GM20000 (cell line): ENCODE results near the gene PLA2G15.

ENCODE experiments used
- DNase-seq: peaks from one replicate; pipeline ENCODE4 v3.0.0; 2012; ENCODE audit warnings: low spot score
- CTCF ChIP-seq: IDR thresholded peaks from 2 replicates; pipeline ENCODE4 v1.5.1; 2012; ENCODE audit warnings: mild to moderate bottlenecking, control low read depth; ENCODE audit errors: extremely low read depth, missing control alignments

PLA2G15 gene

GRCh38 chr16:68265078-68265920 is 20.1 kb downstream of the PLA2G15 start:
- peak; percentile 59 for DNase-seq
- TF ChIP-seq CTCF = no peak

GRCh38 chr16:68267612-68268405 is 22.6 kb downstream of the PLA2G15 start:
- TF ChIP-seq CTCF = no peak
- DNase-seq = no peak

- no peak for DNase-seq
- no peak for TF ChIP-seq CTCF
These were observed 24.6 kb downstream of the PLA2G15 start for GRCh38 chr16:68269793-68270192.

- no peak for TF ChIP-seq CTCF
- no peak for DNase-seq
These were observed 25.2 kb downstream of the PLA2G15 start for GRCh38 chr16:68270353-68270752.

- DNase-seq = no peak
These were observed 27.5 kb downstream of the PLA2G15 start for GRCh38 chr16:68272507-68273209.

GRCh38 chr16:68273459-68273858 is 28.3 kb downstream of the PLA2G15 start:
- no peak for DNase-seq

More at GRCh38 chr16:68272507-68273209, 27.5 kb downstream of the PLA2G15 start:
- TF ChIP-seq CTCF = no peak

More at GRCh38 chr16:68273459-68273858, 28.3 kb downstream of the PLA2G15 start:
- TF ChIP-seq CTCF = no peak
